Motor neuron (in vitro differentiated cells): ENCODE data around the gene GPR78. TPM values are rescaled to one million over a fixed set of nuclear protein-coding genes. Genes with fewer than 3 reads are reported as not detected.

Experiments
- ATAC-seq, 8 experiments: fragments of 200-7000 bp; cut with Tn5 transposase; replicated peaks in 6 of 8; 2 replicates each; pipeline ENCODE4 v1.8.0; 2021; ENCODE audit warnings: mild to moderate bottlenecking in 8 of 8, moderate library complexity in 8 of 8
- H3K27ac ChIP-seq, 2 donors: fragments of 250-450 bp; sonication (Bioruptor Pico); 2 replicates each; pipeline ENCODE4 v1.9.0; 2021; ENCODE audit warnings: antibody characterized with exemption in 2 of 2, mild to moderate bottlenecking in 2 of 2, moderate library complexity in 1 of 2
- H3K4me1 ChIP-seq, 2 donors: fragments of 250-450 bp; sonication (Bioruptor Pico); replicated peaks in 1 of 2; 2 replicates each; pipeline ENCODE4 v1.6.1; 2021; ENCODE audit warnings: antibody characterized with exemption in 2 of 2, mild to moderate bottlenecking in 2 of 2, moderate library complexity in 1 of 2
- H3K4me3 ChIP-seq, 5 donors: fragments of 250-450 bp; sonication (Bioruptor Pico); 2 replicates each; pipeline ENCODE4 v1.9.0; 2021; ENCODE audit warnings: antibody characterized with exemption in 5 of 5, mild to moderate bottlenecking in 5 of 5, moderate library complexity in 4 of 5
- WGBS, 10 experiments: fragments of 450-650 bp; shearing (Covaris generic); methylation state at CpG; one replicate each; pipeline ENCODE4 v1.0.0; 2022; 5-methylcytosine and 5-hydroxymethylcytosine counted together
- in situ Hi-C, 9 experiments: fragments of 400-800 bp; cut with MboI; loops; one replicate each; pipeline ENCODE4 v1.15.0; 2021; ENCODE audit warnings: low sequenced_read_pairs in 9 of 9, low pct_unique_long_range_greater_than_20kb in 2 of 9; ENCODE audit not compliant: unreplicated experiment in 9 of 9
- total RNA-seq, 8 experiments: library from RNA; unstranded; fragments of 300-600 nt; gene quantifications; 2 replicates each; pipeline versions ENCODE4 v1.2.3 to v1.2.4, GENCODE V29; 2022

Gene GPR78
- total RNA-seq, 8 experiments from 2014 or later, result 0.05 to 1.9 (median 0.59) TPM

DNA sequence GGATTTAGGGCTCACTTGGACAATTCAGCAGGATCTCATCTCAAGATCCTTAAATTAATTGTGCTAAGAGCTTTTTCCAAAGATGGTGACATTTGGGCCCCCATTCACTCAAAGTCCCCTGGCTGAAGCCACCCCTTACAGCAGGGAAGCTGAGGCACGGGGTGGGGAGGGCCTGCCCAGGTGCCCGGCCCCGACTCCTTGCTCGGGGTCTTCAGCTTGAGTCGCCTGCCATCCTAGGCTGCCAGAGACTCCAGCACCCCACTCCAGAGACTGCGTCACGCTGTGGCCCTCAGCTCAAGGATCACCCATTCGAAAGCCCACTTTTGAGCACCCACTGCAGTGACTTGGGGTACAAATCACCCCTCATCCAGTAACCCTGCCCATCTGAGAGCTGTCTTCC lies 39.2 kb upstream of the GPR78 start:
- Histone ChIP-seq H3K4me3 (no peak overlapping the region), H3K4me1 (no peaks in the 10 kb centered on the region), H3K27ac (no peak overlapping the region)
- in situ Hi-C loops, result no loop called here
- WGBS, 10 experiments, result 80 to 90% methylated on average over 1 to 2 of the region's 8 CpGs; no CpG with 5 or more reads in 8 of the 10 experiments
- ATAC-seq, result no peak

DNA sequence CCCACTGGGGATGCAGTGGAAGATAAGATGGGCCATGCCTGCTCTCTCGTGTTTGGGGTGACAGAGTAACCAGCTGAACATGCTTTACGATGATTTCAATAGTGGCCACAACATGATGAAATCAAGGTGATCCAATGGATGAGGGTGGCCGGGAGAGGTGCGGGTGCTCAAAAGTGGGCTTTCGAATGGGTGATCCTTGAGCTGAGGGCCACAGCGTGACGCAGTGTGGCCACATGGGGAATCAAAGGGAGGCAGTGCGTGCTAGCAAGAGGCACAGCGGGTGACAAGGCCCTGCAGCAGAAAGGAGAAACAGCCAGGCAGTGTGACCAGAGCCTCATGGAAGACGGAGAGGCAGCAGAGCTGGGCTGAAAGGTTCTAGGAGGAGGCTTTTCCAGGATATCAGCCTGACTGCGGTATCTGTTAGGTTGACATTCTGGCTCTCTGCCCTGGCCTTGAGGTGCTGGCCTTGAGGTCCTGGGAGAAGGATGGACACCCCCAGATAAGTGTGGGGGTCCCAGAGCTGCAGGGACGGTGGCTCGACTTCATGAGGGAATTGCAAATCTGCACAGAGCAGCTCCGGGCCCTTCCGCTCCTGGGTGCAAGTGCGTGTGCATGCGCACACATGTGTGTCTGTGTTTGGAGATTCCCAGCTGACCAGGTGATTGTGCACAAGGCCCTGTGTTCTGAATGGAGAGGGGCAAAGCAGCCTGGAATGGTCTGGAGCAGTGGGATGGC lies 38.0 kb upstream of the GPR78 start:
- ATAC-seq, result no peak
- no peak overlapping the region for H3K27ac ChIP-seq
- H3K4me3 ChIP-seq, result no peak overlapping the region
- no peaks in the 10 kb centered on the region for H3K4me1 ChIP-seq
- 40 to 100% (median 81%) methylated on average over 1 to 9 of the region's 17 CpGs; no CpG with 5 or more reads in 2 of the 10 experiments for WGBS, 10 experiments
- in situ Hi-C loops, result no loop called here

DNA sequence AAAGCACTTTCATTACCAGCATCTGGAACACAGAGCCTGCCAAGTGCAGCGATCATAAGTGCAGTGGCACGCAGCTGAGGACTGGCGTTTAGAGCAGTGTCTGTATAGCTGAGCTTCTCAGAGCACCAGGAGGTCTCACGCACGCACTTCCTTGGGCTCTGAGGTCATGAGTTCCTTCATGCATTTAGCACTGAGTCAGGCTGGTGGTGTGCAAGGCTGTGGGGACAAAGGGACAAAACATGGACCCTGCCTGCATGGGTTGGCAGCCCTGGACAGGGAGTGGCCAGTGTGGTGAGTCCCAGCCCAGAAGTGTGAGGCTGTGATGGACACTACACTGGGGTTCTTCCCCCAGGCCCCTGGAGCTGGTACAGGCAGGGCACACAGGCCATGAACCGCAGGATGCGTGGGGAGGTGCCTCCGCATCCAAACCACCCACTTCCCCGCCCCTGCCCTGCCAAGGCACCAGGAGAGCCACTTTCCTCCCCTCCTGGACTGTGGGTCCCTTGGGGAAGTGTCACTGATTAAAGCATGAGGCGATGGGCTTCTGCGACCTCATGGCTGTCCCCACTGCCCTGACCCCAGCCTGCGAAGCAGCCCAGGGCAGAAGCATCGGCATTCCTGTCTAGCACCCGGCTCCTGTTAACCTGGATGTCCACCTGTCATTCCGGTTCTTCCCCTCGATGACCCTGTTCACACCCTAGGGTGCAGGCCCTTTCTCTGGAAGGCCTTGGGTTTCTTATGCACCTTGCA lies 37.2 kb upstream of the GPR78 start:
- Histone ChIP-seq H3K4me3 (no peak overlapping the region), H3K27ac (no peak overlapping the region), H3K4me1 (no peaks in the 10 kb centered on the region)
- 0 to 84% methylated on average over 1 to 5 of the region's 16 CpGs; no CpG with 5 or more reads in 8 of the 10 experiments for WGBS, 10 experiments
- no peak for ATAC-seq
- in situ Hi-C loops, result no loop called here

DNA sequence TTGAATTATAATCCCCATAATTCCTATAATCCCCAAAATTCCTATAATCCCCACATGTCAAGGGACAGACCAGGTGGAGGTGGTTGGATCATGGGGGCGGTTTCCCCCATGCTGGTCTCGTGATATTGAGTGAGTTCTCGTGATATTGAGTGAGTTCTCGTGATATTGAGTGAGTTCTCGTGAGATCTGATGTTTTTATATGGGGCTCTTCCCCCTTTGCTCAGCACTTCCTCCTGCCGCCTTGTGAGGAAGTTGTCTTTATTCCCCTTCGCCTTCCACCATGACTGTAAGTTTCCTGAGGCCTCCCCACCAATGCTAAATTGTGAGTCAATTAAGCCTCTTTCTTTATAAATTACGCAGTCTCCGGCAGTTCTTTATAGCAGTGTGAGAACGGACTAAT lies 36.6 kb upstream of the GPR78 start:
- in situ Hi-C loops, result no loop called here
- no peak for ATAC-seq
- Histone ChIP-seq H3K27ac (no peak overlapping the region), H3K4me3 (no peak overlapping the region), H3K4me1 (no peaks in the 10 kb centered on the region)
- WGBS, 10 experiments, result 65 to 91% (median 78%) methylated on average over 5 to 10 of the region's 10 CpGs; no CpG with 5 or more reads in 4 of the 10 experiments

DNA sequence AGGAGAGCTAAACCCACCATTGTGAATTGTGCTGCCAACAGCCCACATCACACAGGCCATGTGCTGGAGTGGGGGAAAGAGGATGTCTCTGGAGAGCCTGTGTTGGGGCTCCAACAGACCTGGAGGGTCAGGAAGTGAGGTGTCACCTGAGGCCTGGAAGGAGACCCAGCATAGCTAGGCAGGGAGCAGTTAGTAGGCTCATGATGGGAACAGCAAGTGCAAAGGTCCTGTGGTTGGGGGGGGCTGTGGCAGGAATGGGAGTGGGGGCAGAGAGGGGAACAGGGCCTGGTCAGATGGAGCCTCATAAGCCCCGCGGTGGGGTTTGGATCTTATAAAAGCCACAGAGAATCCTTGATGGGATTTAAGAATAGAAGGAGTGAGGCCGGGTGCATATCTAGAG lies 35.9 kb upstream of the GPR78 start:
- WGBS, 10 experiments, result 100% methylated on average over 2 of the region's 3 CpGs; no CpG with 5 or more reads in 8 of the 10 experiments
- in situ Hi-C loops, result no loop called here
- no peak for ATAC-seq
- Histone ChIP-seq H3K4me1 (no peaks in the 10 kb centered on the region), H3K27ac (no peak overlapping the region), H3K4me3 (no peak overlapping the region)

DNA sequence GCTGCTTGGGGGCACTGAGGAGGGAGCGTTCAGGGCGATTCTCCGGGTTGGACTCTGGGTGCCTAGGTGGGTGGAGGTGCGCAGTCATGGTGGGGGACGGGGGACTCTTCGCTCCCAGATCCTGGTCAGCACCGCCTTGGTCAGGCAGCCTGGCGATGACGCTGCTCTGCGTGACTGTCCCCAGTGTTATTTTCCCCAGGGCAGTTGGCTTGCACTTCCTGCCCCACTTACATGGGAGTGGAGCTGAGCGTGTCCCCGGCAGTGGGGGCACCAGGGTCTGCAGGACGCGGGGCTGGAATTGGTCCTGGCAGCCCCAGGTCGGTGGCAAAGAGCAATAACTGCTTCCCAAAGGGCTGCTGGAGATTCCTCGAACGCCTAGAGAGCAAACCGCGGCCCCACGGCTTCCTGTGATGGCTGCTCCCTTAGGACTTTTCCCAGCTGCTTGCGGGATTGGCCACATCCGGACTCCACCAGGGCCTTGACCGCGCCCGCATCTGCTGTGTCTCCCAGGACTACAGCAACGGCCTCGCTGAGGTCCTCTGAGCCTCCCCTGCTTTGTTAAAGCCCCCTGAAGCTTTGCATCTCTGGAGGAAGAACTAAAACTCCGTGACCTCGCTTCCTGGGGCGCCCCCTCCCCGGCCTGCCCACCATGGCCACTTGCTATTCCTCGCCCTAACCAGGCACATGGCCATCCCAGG lies 35.3 kb upstream of the GPR78 start:
- in situ Hi-C loops, result no loop called here
- WGBS, 10 experiments, result 75 to 86% (median 80%) methylated on average over 1 to 11 of the region's 32 CpGs; no CpG with 5 or more reads in 7 of the 10 experiments
- H3K27ac ChIP-seq, result no peak overlapping the region
- ATAC-seq, result peak in 1 of 8 experiments; percentile 47
- no peaks in the 10 kb centered on the region for H3K4me1 ChIP-seq
- no peak overlapping the region for H3K4me3 ChIP-seq

DNA sequence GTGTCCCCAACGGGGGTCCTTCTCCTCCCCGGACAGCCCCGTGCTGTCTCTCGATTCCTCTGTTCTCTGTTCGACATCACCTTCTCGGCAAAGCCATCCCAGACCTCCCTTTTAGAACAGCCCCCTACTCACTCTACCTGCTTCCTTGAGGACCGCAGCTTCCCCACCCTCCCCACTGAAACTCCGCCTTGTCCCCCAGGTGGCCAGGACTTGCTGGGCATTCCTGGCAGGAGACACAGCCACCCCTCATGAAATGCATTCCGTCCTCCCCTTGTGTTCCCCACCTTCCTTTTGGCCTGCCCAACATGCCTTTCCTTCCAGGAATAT lies 34.8 kb upstream of the GPR78 start:
- Histone ChIP-seq H3K27ac (no peak overlapping the region), H3K4me1 (no peaks in the 10 kb centered on the region), H3K4me3 (no peak overlapping the region)
- in situ Hi-C loops, result no loop called here
- ATAC-seq, result no peak
- 71 to 82% methylated on average over 1 to 3 of the region's 9 CpGs; no CpG with 5 or more reads in 8 of the 10 experiments for WGBS, 10 experiments

DNA sequence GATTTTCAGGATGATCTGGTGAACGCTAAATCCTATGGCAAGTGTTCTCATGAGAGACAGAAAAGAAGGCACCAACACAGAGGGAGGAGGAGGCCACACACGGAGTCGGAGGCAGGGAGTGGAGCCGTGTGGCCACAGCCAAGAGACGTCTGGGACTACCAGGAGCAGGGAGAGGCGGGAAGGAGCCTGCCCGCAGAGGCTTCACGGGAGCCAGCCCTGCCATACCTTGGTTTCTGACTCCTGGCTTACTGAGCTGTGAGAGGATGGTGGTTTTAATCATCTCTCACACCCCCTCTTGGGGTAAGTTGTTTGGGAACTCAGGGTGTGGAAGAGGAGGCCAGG lies 33.5 kb upstream of the GPR78 start:
- ATAC-seq, result no peak
- Histone ChIP-seq H3K4me1 (no peaks in the 10 kb centered on the region), H3K4me3 (no peak overlapping the region), H3K27ac (no peak overlapping the region)
- in situ Hi-C loops, result no loop called here
- WGBS, 10 experiments, result 33 to 88% (median 61%) methylated on average over 1 to 8 of the region's 8 CpGs; no CpG with 5 or more reads in 4 of the 10 experiments

DNA sequence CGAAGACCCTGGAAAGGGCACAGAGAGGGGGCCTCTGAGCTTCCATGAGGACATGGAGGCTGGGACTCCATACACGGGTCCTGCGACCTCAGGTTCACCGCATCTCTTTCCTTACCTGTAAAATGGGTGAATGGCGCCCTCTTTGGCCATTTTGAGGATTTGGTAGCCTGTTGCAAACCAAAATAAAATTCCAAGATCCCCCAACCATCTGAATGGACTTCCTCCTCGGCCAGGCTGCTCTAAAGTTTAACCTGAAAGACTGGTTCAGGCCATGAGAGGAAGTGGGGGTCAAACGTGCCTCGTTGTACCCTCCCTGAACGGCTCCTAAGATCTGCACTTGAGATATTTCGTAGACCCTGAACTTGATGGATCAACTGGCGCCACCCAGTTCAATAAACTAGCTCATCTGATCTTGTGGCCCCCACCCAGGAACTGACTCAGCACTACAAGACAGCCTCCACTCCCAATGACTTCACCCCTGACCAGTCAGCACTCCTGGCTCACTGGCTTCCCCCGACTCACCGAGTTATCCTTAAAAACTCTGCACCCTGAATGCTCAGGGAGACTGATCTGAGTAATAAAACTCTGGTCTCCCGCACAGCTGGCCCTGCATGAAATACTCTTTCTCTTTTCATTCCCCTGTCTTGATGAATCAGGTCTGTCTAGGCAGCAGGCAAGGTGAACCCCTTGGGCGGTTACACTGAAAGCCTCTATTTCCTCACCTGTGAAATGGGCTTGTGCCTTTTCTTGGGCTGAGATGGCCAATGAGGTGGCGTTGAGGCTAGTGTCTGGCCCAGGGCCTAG lies 32.9 kb upstream of the GPR78 start:
- peak in 3 of 8 experiments; percentile 27 to 91 (median 86) for ATAC-seq
- Histone ChIP-seq H3K4me3 (no peak overlapping the region), H3K27ac (no peak overlapping the region), H3K4me1 (no peaks in the 10 kb centered on the region)
- in situ Hi-C loops, result no loop called here
- 16 to 100% (median 53%) methylated on average over 1 to 11 of the region's 16 CpGs; no CpG with 5 or more reads in 1 of the 10 experiments for WGBS, 10 experiments

DNA sequence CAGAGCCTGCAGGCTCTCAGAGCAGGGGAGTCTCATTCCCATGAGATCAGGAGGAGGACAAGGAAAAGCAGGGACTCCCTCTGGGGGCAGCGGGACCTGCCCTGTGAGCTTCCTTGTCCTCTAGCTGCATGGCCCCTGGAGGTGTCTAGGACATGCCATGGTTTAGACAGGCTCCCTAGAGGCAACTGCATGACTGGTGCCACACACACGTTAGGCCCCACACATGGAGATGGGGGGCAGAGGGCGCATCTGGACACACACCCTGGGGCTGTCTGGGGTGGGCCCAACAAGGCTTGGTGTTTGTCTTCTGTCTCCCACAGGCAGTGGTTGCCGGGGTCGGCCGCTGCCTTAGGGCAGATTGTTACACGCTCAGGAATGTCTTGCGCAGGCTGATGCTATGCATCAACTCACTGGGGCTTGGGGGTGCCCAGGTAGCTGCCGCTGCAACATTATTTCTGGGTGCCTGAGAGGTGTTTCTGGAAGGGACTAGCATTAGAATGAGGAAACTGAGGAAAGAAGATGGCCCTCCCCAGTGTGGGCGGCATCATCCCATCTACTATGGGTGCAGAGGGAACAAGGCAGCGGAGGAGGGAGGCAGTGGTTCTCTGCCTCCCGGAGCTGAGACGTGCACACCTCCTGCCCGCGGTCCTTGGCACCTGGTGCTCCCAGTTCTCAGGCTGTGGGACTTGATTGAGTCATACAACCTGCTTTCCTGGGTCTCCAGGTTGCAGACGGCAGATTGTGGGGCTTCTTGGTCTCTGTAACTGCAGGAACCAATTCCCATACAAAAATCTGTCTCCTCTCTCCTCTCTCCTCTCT lies 32.1 kb upstream of the GPR78 start:
- WGBS, 10 experiments, result 79 to 100% (median 98%) methylated on average over 1 to 5 of the region's 16 CpGs; no CpG with 5 or more reads in 6 of the 10 experiments
- peak in 1 of 8 experiments; percentile 58 for ATAC-seq
- in situ Hi-C loops, result no loop called here
- Histone ChIP-seq H3K4me1 (no peaks in the 10 kb centered on the region), H3K4me3 (no peak overlapping the region), H3K27ac (no peak overlapping the region)

DNA sequence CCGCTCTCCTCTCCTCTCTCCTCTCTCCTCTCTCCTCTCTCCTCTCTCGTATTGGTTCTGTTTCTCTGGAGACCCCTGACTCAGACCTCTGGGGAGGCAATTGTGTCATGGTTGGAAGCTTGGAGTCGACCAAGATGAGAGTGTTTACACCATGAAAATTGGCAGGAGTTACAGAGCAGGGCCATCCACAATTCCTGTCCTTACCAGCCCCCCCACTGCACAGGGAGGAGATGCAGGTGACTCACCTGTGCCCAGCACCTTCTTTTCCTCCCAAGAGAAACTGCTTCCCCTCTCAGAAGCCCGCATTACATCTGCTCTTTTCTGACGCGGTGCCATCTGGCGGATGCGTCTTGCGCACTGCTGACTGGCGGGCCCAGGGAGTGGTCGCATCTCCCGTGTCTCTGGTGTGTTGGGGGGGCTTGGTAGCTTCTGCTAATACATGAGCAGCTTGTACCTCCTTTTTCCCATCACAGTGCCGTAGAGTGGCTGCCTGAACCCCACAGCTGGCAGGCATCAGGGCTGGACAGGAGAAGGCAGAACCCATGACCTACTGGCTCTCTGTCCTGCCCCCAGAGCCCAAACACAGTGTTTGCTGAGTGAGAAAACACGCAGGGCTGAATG lies 31.4 kb upstream of the GPR78 start:
- no peak overlapping the region for H3K4me3 ChIP-seq
- H3K27ac ChIP-seq, result no peak overlapping the region
- ATAC-seq, result no peak
- WGBS, 10 experiments, result 17 to 92% (median 68%) methylated on average over 1 to 10 of the region's 14 CpGs; no CpG with 5 or more reads in 6 of the 10 experiments
- no peaks in the 10 kb centered on the region for H3K4me1 ChIP-seq
- in situ Hi-C loops, result no loop called here
